Measurements from ENCODE around the gene C12orf57.

Gene C12orf57

GRCh38 chr12:6938353-6939190, 5.2 kb upstream of the C12orf57 start:
- no peak for DNase-seq

DNA sequence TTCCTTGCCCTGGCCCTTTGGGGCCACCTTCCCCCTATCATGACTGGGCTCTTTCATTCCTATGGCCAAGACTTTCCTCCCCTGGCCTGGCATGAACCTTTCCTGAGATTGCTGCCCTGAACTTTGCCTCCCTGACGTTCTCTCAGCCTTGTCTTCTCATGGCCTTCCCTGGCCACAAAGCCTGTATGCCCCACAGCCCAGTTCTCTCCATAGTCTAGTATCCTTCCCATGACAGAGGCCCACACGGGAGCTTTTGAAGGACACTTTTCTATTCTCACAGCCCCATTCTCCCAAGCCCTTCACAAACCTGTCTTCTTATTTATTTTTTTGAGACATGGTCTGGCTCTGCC, 4.7 kb upstream of the C12orf57 start:
- no peak for DNase-seq

GRCh38 chr12:6941267-6941666, 2.6 kb upstream of the C12orf57 start:
- no peak for DNase-seq

DNA sequence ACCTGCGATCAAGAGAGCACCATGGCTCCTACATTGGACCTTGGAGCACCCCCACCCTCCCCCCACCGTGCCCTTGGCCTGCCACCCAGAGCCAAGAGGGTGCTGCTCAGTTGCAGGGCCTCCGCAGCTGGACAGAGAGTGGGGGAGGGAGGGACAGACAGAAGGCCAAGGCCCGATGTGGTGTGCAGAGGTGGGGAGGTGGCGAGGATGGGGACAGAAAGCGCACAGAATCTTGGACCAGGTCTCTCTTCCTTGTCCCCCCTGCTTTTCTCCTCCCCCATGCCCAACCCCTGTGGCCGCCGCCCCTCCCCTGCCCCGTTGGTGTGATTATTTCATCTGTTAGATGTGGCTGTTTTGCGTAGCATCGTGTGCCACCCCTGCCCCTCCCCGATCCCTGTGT, 2.0 kb upstream of the C12orf57 start:
- no peak for DNase-seq

- no peak for DNase-seq
Observed at GRCh38 chr12:6942331-6942665, 1.5 kb upstream of the C12orf57 start.

DNA sequence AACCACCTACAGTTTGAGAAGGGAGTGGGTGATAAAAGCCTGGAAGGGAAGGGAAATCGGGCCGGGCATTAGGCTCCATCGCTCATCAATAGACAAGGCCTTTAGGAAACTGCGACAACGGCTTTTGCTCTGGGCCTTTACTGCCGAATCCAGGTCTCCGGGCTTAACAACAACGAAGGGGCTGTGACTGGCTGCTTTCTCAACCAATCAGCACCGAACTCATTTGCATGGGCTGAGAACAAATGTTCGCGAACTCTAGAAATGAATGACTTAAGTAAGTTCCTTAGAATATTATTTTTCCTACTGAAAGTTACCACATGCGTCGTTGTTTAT, 467 bp upstream of the C12orf57 start:
- DNase-seq = peak; percentile 73

DNA sequence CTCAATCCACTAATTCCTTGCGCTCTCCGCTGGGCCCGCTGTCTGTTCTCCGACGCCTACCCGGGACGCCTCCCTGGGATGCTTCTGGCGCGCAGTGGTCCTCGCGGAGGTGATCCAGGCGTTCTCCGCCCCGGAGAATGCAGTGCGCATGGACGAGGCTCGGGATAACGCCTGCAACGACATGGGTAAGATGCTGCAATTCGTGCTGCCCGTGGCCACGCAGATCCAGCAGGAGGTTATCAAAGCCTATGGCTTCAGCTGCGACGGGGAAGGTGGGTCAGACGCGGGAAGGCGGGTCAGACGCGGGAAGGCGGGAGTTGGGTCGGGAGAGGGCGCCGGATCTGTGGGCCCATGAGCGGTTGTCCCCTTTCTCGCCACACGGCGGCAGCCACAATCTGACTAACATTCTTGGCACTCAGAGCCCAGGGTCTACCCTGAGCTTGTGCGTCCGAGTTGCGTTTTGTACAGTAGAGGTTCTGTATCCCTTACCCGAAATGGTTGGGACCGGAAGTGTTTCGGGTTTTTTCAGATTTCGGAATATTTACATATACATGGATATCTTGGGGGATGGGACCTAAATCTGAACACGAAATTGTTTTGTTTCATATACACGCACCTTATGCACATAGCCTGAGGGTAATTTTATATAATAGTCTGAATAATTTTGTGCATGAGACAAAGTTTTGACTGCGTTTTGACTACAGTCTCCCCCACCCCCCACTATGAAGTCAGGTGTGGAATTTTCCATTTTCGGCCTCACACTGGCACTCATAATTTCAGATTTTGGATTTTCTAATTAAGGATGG, 762 bp downstream of the C12orf57 start:
- peak; percentile 85 for DNase-seq

DNA sequence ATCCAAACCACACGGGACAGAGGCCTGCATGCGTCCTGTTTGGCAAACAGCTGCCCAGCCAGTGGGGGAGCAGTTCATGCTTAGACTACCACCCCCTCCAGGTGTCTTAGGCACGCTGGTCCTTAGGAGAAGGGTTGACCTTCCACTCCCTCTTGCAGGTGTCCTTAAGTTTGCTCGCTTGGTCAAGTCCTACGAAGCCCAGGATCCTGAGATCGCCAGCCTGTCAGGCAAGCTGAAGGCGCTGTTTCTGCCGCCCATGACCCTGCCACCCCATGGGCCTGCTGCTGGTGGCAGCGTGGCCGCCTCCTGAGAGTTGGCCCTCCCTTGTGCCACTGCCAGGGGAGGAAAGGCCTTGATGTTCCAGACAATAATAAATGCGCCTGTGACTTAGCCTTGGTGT, 1.8 kb downstream of the C12orf57 start:
- no peak for DNase-seq

DNA sequence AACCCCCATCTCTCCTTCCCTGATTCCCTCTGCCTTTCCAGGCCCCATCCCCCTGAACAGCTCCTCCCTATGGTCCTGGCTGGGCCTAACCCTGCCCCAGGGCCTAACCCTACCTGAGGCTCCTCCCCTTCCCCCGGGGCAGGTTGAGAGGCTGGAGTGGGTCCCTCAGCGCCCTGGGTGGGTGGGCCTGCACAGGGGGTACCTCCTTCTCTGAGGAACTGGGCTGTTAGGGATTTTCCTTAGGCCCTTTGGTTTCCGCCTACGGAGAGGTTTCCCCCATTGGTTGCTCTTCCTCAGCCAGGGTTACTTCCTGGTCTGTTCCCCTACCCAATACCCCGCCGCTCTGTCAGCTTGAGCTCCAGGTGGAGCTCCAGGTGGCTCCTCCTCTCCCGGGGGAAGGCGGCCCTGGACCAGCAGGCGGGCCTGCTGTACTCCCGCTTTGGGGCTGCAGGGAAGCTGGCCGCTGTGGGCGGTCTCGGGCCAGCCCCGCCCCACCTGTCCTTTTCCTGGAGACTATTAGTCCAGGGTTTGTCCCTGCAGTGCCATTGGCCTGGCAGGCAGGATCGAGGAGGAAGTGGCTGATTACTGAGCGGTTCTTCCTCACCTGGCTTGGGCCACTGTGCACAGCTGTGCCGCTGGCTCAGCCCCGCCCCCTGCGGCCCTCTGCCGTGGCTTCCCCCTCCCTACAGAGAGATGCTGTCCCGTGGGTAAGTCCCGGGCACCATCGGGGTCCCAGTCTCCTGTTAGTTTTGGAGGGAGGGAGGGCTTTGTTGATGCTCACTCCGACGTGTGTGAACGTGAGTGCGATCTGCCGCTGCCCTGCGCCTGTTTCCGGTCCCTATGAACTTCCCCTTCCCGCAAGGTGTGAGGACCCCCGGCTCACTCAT, 2.5 kb downstream of the C12orf57 start:
- peak; percentile 58 for DNase-seq

DNA sequence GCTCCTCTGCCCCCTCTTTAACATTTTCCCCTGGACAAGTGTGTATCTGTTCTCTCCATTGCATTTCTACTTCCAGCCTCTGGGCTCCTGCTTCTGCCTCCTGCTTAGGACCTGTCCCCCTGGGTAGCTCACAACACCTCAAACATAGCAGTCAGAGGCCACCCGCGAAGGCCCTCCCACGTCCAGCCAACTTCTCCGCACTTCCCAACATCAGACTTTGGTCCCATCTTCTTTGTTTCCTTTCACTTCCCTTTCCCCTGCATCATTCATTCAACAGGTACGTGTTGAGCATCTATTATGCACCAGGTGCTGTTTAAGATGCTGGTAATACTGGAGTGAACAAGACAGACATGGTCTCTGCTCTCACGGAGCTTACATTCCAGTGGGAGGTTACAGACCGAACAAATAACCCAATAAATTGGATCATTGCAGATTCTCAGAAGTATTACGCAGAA, 3.1 kb downstream of the C12orf57 start:
- no peak for DNase-seq

GRCh38 chr12:6947615-6948014, 3.8 kb downstream of the C12orf57 start:
- DNase-seq = no peak

- DNase-seq = no peak
Observed at GRCh38 chr12:6948873-6949594, 5.2 kb downstream of the C12orf57 start.

- no peak for DNase-seq
Observed at GRCh38 chr12:6950401-6950801, 6.6 kb downstream of the C12orf57 start.

DNA sequence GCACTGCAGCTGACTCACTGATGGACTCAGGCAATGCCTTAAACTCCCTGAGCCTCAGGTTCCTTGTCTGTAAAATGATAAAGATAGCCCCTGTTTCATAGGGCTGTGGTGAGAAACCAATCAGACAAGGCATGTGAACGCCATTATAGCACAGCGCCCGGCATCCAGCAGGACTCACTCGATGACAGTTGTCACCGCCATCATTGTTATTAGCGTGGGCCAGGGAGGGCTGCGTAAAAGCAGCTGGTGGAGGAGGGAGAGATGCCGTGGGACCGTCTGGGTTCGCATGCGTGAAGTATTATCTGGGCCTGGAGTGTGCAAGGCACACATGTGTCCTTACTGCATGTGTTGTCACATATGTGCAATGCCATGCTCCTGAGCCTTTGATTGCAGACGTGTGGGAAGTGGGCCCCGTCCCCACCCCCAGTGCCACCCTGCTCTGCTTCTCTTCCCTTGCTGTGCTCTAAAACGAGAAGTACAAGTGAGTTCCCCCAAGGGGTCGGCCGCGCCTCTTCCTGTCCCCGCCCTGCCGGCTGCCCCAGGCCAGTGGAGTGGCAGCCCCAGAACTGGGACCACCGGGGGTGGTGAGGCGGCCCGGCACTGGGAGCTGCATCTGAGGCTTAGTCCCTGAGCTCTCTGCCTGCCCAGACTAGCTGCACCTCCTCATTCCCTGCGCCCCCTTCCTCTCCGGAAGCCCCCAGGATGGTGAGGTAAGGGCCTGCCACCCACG, 7.2 kb downstream of the C12orf57 start, which contains the start of gene PTPN6:
TSS of gene PTPN6 (plus strand) at position 546 of the 730 bp plus-strand sequence. CDS start at position 703, 157 bp downstream.
- peak; percentile 63 for DNase-seq

DNA sequence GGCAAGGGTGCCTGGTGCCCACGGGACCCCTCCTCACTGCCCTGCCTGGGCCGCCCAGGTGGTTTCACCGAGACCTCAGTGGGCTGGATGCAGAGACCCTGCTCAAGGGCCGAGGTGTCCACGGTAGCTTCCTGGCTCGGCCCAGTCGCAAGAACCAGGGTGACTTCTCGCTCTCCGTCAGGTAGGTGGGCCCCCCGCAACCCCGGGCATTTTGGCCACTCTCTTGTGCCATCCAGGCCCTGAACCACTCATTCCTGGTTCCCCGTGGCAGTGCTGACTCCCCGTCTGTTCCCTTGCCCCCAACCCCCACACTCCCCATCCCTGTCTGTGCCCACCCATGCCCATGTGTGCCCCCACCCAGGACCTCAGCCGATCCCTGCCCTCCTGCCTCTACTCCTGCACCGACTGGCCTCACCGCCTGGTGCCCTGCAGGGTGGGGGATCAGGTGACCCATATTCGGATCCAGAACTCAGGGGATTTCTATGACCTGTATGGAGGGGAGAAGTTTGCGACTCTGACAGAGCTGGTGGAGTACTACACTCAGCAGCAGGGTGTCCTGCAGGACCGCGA, 7.8 kb downstream of the C12orf57 start:
- DNase-seq = no peak

GRCh38 chr12:6952121-6952862, 8.5 kb downstream of the C12orf57 start:
- no peak for DNase-seq

GRCh38 chr12:6952863-6953441, 9.1 kb downstream of the C12orf57 start:
- DNase-seq = no peak

- DNase-seq = peak; percentile 78
Observed at GRCh38 chr12:6953442-6954315, 9.9 kb downstream of the C12orf57 start.
